Keratinocyte (primary cell): ENCODE results near the gene ANKRD62. TPM values are rescaled to one million over a fixed set of nuclear protein-coding genes. Genes with fewer than 3 reads are reported as not detected.
"Not testable (repeated sequence)": the region's sequence is repeated elsewhere in the genome, so short reads cannot be mapped to it uniquely, and the experiment has no call there.

Experiments
- DNase-seq: peaks from one replicate; pipeline ENCODE4 v3.0.0-alpha.2; 2011; ENCODE audit warnings: low read depth, missing footprints, low spot score
- FAIRE-seq: peaks from 2 replicates; lab custom pipeline; 2011; peaks lifted over from hg19 to GRCh38; lab: Jason Lieb, UNC
- H2AFZ ChIP-seq: 2 replicates; pipeline ENCODE4 v1.6.0; 2012; ENCODE audit warnings: low read length, control low read depth, inconsistent platforms; ENCODE audit not compliant: control insufficient read depth
- H3K27ac ChIP-seq: 2 replicates; pipeline ENCODE4 v1.5.1; 2011; ENCODE audit warnings: low read length; ENCODE audit not compliant: control insufficient read depth, insufficient read depth
- H3K27me3 ChIP-seq: 3 replicates; pipeline ENCODE4 v1.6.0; 2011; ENCODE audit warnings: low read length; ENCODE audit not compliant: control insufficient read depth, insufficient read depth; ENCODE audit errors: extremely low read depth
- H3K36me3 ChIP-seq, 2 experiments: 2 replicates in 1 of 2; 3 replicates in 1 of 2; pipeline ENCODE4 v1.5.1; 2011; ENCODE audit warnings: low read length in 2 of 2, mild to moderate bottlenecking in 1 of 2; ENCODE audit not compliant: control insufficient read depth in 2 of 2, insufficient read depth in 2 of 2; ENCODE audit errors: extremely low read depth in 1 of 2
- H3K4me1 ChIP-seq: 3 replicates; pipeline ENCODE4 v1.5.1; 2011; ENCODE audit warnings: low read length; ENCODE audit not compliant: control insufficient read depth, insufficient read depth; ENCODE audit errors: extremely low read depth
- H3K4me2 ChIP-seq: 3 replicates; pipeline ENCODE4 v1.6.0; 2011; ENCODE audit warnings: low read depth, low read length; ENCODE audit not compliant: control insufficient read depth, insufficient read depth; ENCODE audit errors: extremely low read depth
- H3K4me3 ChIP-seq, 3 experiments: fragments of 200-600 bp in 1 of 3; sonication (generic) in 1 of 3; 2 replicates in 2 of 3; 3 replicates in 1 of 3; pipeline ENCODE4 v1.5.1; 2011 to 2016; ENCODE audit warnings: low read length in 3 of 3, mild to moderate bottlenecking in 3 of 3, control low read depth in 2 of 3, inconsistent platforms in 1 of 3, low read depth in 1 of 3, mixed read lengths in 1 of 3, mixed run types in 1 of 3, moderate library complexity in 1 of 3; ENCODE audit not compliant: control insufficient read depth in 2 of 3, insufficient read depth in 2 of 3; ENCODE audit errors: extremely low read depth in 1 of 3
- H3K79me2 ChIP-seq: 2 replicates; pipeline ENCODE4 v1.6.0; 2012; ENCODE audit warnings: low read length; ENCODE audit not compliant: control insufficient read depth, insufficient read depth
- H3K9ac ChIP-seq: 3 replicates; pipeline ENCODE4 v1.6.0; 2011; ENCODE audit warnings: low read length; ENCODE audit not compliant: control insufficient read depth, insufficient read depth; ENCODE audit errors: extremely low read depth
- H3K9me1 ChIP-seq: 3 replicates; pipeline ENCODE4 v1.6.0; 2011; ENCODE audit warnings: low read length; ENCODE audit not compliant: control insufficient read depth, insufficient read depth; ENCODE audit errors: extremely low read depth
- H3K9me3 ChIP-seq: 2 replicates; pipeline ENCODE4 v1.5.1; 2012; ENCODE audit warnings: low read depth, low read length; ENCODE audit not compliant: control insufficient read depth
- H4K20me1 ChIP-seq: 3 replicates; pipeline ENCODE4 v1.6.0; 2011; ENCODE audit warnings: low read length; ENCODE audit not compliant: control insufficient read depth, insufficient read depth; ENCODE audit errors: extremely low read depth
- CTCF ChIP-seq, 3 experiments: IDR thresholded peaks in 1 of 3; conservative IDR thresholded peaks in 1 of 3; optimal IDR thresholded peaks in 1 of 3; 2 replicates in 2 of 3; 3 replicates in 1 of 3; pipeline versions ENCODE3 to v1.5.1; 2011; ENCODE audit warnings: low read length in 3 of 3, mild to moderate bottlenecking in 3 of 3, moderate library complexity in 2 of 3, control low read depth in 1 of 3, inconsistent platforms in 1 of 3; ENCODE audit not compliant: insufficient read depth in 2 of 3; ENCODE audit errors: extremely low read depth in 1 of 3
- EZH2 ChIP-seq: IDR thresholded peaks from one replicate; pipeline ENCODE4 v1.6.1; 2012; ENCODE audit warnings: inconsistent platforms, mild to moderate bottlenecking, low read length, moderate library complexity
- dilution Hi-C: fragments of 300-500 bp; cut with MboI; formaldehyde crosslinking; loops from one replicate; pipeline ENCODE4 v1.7.0; 2020; ENCODE audit warnings: low sequenced_read_pairs; ENCODE audit not compliant: extremely low pct_ligation_motif_present
- polyA plus RNA-seq, 5 experiments: library from polyadenylated mRNA; depleted of rRNA in 3 of 5; stranded (reverse) in 3 of 5; stranded (forward) in 1 of 5; unstranded in 1 of 5; fragments of >200 nt; gene quantifications; 1 replicate in 1 of 5; 2 replicates in 3 of 5; 3 replicates in 1 of 5; pipeline versions ENCODE4 v1.2.1 to v1.2.3, GENCODE V29; 2011 to 2012; ENCODE audit warnings: missing spikeins in 2 of 5, low read depth in 1 of 5, low replicate concordance in 1 of 5

The ANKRD62 gene
- polyA plus RNA-seq, 1 donor (not counting 4 experiments of a cell fraction or from before 2014, with no cell fraction given): not detected

GRCh38 chr18:12066910-12067511, 26.6 kb upstream of the ANKRD62 start:
- Histone ChIP-seq H4K20me1 (no peaks in the 10 kb centered on the region), H3K9ac (no peak overlapping the region), H3K79me2 (no peaks in the 10 kb centered on the region), H3K4me2 (no peak overlapping the region), H3K4me3 (no peak overlapping the region), H3K9me1 (no peaks in the 10 kb centered on the region), H3K36me3 (no peaks in the 10 kb centered on the region), H3K27ac (no peak overlapping the region), H3K4me1 (no peaks in the 10 kb centered on the region), H3K27me3 (no peaks in the 10 kb centered on the region), H3K9me3 (no peaks in the 10 kb centered on the region), H2AFZ (no peak overlapping the region)
- FAIRE-seq: no peak
- no peak for TF ChIP-seq CTCF (optimal IDR thresholded peaks at IDR 0.05 in 1 of 3, IDR thresholded peaks at IDR 0.05 in 1 of 3, conservative IDR thresholded peaks at IDR 0.05 in 1 of 3; ENCODE audit: extremely low read depth in 1 of 3, insufficient read depth in 2 of 3, low read length in 3 of 3)
- TF ChIP-seq EZH2: no peak
- dilution Hi-C loops: no loop called here
- no peak for DNase-seq

- Histone ChIP-seq H4K20me1 (no peaks in the 10 kb centered on the region), H3K36me3 (no peaks in the 10 kb centered on the region), H3K4me3 (no peak overlapping the region), H3K4me1 (no peaks in the 10 kb centered on the region), H2AFZ (no peak overlapping the region), H3K9ac (no peak overlapping the region), H3K9me3 (no peaks in the 10 kb centered on the region), H3K79me2 (no peaks in the 10 kb centered on the region), H3K27ac (no peak overlapping the region), H3K4me2 (no peak overlapping the region), H3K27me3 (no peaks in the 10 kb centered on the region), H3K9me1 (no peaks in the 10 kb centered on the region)
- TF ChIP-seq EZH2 (no peak), CTCF (optimal IDR thresholded peaks at IDR 0.05 in 1 of 3, IDR thresholded peaks at IDR 0.05 in 1 of 3, conservative IDR thresholded peaks at IDR 0.05 in 1 of 3; ENCODE audit: extremely low read depth in 1 of 3, insufficient read depth in 2 of 3, low read length in 3 of 3) (no peak)
- FAIRE-seq (no peak), DNase-seq (no peak)
- dilution Hi-C loops: no loop called here
Measured at GRCh38 chr18:12067671-12068070, 26.0 kb upstream of the ANKRD62 start.

GRCh38 chr18:12068316-12068949, 25.2 kb upstream of the ANKRD62 start:
- H3K4me3 ChIP-seq, H3K4me2 ChIP-seq, H3K4me1 ChIP-seq, H4K20me1 ChIP-seq, H3K79me2 ChIP-seq, dilution Hi-C loops, H2AFZ ChIP-seq, H3K27me3 ChIP-seq, H3K27ac ChIP-seq, FAIRE-seq, H3K9me3 ChIP-seq, H3K9ac ChIP-seq, H3K36me3 ChIP-seq, DNase-seq, H3K9me1 ChIP-seq: not testable (repeated sequence)
